H1 (cell line): ENCODE results near the gene CLDND1. TPM values are rescaled to one million over a fixed set of nuclear protein-coding genes. Genes with fewer than 3 reads are reported as not detected.

Experiments
- CTBP2 ChIP-seq: IDR thresholded peaks from 2 replicates; pipeline ENCODE4 v1.7.0; 2011; ENCODE audit warnings: borderline replicate concordance, mild to moderate bottlenecking, moderate library complexity, mixed read lengths, low read length; ENCODE audit not compliant: insufficient read depth, insufficient read length
- FOSL1 ChIP-seq: IDR thresholded peaks from 2 replicates; pipeline ENCODE4 v1.6.1; 2011; ENCODE audit warnings: mild to moderate bottlenecking, low read depth, low read length, moderate library complexity; ENCODE audit not compliant: insufficient read depth
- GABPA ChIP-seq: IDR thresholded peaks from 2 replicates; pipeline ENCODE4 v1.6.1; 2011; ENCODE audit warnings: mild to moderate bottlenecking, low read length, moderate library complexity, borderline replicate concordance; ENCODE audit not compliant: insufficient read depth
- HDAC6 ChIP-seq: IDR thresholded peaks from one replicate; pipeline ENCODE4 v1.7.1; 2012; ENCODE audit warnings: low read depth, mild to moderate bottlenecking, inconsistent platforms, low read length, moderate library complexity
- RFX5 ChIP-seq: IDR thresholded peaks from 2 replicates; pipeline ENCODE4 v1.6.1; 2011; ENCODE audit warnings: low read depth, low read length, improper control_type of control experiment, borderline replicate concordance
- SP2 ChIP-seq: IDR thresholded peaks from 2 replicates; pipeline ENCODE4 v1.6.1; 2012; ENCODE audit warnings: mild to moderate bottlenecking, low read length, inconsistent platforms
- SUZ12 ChIP-seq: fragments of 200-600 bp; sonication (generic); IDR thresholded peaks from 2 replicates; pipeline ENCODE4 v1.6.1; 2012; ENCODE audit warnings: mild to moderate bottlenecking, inconsistent platforms, low read length, moderate library complexity, mixed read lengths
- ZNF274 ChIP-seq: IDR thresholded peaks from 2 replicates; pipeline ENCODE4 v1.7.0; 2012; ENCODE audit warnings: low read length, borderline replicate concordance; ENCODE audit errors: extremely low read depth
- polyA plus RNA-seq, 7 experiments: library from polyadenylated mRNA; depleted of rRNA in 3 of 7; stranded (reverse) in 5 of 7; unstranded in 2 of 7; fragments of >200 nt in 5 of 7; fragments of 200-250 nt in 2 of 7; gene quantifications; 1 replicate in 5 of 7; 2 replicates in 1 of 7; 4 replicates in 1 of 7; pipeline versions ENCODE4 v1.2.1 to v1.2.3, GENCODE V29; 2011 to 2013; ENCODE audit warnings: missing spikeins in 2 of 7, mixed read lengths in 2 of 7
- total RNA-seq: library from RNA; stranded (reverse); fragmentation: NEBNext Ultra II Directional; extraction: Animal tissue kit (Norgen Biotek cat#: 25700); gene quantifications from 2 replicates; pipeline ENCODE4 v1.2.1, GENCODE V29; 2021
- TF ChIP-seq, protein P1 (sequence below): fragments of 300-600 bp; sonication (generic); IDR thresholded peaks from 2 replicates; pipeline ENCODE4 v1.7.1; 2012; ENCODE audit warnings: low read length, moderate library complexity, mild to moderate bottlenecking, inconsistent platforms; ENCODE audit not compliant: insufficient replicate concordance

The CLDND1 gene
- total and polyA plus RNA-seq, 2 of the 8 experiments (the other 6 are each of a cell fraction or from before 2014, with no cell fraction given) = 68.2 to 152 TPM

DNA sequence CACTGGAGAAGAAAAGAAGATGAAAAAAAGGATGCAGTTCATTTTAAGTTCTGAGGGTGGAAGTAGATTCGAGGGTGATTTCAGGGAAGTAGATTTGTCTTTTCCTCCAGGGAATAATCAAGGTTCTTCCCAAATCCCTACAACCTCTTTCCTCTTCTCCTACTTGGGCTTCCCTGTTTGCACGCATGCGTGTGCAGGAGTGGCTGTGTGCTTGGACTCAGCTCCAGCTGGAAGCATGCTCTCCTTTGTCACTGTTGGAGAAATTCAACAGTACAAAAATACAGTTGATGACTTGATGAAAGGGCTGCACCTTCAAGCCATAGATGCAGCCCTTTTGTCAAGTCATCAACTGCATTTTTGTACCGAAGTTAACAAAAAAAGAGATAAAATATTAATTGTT is 21.4 kb downstream of the CLDND1 start (continued):
- no peak for TF ChIP-seq GABPA
- TF ChIP-seq, protein P1, sequence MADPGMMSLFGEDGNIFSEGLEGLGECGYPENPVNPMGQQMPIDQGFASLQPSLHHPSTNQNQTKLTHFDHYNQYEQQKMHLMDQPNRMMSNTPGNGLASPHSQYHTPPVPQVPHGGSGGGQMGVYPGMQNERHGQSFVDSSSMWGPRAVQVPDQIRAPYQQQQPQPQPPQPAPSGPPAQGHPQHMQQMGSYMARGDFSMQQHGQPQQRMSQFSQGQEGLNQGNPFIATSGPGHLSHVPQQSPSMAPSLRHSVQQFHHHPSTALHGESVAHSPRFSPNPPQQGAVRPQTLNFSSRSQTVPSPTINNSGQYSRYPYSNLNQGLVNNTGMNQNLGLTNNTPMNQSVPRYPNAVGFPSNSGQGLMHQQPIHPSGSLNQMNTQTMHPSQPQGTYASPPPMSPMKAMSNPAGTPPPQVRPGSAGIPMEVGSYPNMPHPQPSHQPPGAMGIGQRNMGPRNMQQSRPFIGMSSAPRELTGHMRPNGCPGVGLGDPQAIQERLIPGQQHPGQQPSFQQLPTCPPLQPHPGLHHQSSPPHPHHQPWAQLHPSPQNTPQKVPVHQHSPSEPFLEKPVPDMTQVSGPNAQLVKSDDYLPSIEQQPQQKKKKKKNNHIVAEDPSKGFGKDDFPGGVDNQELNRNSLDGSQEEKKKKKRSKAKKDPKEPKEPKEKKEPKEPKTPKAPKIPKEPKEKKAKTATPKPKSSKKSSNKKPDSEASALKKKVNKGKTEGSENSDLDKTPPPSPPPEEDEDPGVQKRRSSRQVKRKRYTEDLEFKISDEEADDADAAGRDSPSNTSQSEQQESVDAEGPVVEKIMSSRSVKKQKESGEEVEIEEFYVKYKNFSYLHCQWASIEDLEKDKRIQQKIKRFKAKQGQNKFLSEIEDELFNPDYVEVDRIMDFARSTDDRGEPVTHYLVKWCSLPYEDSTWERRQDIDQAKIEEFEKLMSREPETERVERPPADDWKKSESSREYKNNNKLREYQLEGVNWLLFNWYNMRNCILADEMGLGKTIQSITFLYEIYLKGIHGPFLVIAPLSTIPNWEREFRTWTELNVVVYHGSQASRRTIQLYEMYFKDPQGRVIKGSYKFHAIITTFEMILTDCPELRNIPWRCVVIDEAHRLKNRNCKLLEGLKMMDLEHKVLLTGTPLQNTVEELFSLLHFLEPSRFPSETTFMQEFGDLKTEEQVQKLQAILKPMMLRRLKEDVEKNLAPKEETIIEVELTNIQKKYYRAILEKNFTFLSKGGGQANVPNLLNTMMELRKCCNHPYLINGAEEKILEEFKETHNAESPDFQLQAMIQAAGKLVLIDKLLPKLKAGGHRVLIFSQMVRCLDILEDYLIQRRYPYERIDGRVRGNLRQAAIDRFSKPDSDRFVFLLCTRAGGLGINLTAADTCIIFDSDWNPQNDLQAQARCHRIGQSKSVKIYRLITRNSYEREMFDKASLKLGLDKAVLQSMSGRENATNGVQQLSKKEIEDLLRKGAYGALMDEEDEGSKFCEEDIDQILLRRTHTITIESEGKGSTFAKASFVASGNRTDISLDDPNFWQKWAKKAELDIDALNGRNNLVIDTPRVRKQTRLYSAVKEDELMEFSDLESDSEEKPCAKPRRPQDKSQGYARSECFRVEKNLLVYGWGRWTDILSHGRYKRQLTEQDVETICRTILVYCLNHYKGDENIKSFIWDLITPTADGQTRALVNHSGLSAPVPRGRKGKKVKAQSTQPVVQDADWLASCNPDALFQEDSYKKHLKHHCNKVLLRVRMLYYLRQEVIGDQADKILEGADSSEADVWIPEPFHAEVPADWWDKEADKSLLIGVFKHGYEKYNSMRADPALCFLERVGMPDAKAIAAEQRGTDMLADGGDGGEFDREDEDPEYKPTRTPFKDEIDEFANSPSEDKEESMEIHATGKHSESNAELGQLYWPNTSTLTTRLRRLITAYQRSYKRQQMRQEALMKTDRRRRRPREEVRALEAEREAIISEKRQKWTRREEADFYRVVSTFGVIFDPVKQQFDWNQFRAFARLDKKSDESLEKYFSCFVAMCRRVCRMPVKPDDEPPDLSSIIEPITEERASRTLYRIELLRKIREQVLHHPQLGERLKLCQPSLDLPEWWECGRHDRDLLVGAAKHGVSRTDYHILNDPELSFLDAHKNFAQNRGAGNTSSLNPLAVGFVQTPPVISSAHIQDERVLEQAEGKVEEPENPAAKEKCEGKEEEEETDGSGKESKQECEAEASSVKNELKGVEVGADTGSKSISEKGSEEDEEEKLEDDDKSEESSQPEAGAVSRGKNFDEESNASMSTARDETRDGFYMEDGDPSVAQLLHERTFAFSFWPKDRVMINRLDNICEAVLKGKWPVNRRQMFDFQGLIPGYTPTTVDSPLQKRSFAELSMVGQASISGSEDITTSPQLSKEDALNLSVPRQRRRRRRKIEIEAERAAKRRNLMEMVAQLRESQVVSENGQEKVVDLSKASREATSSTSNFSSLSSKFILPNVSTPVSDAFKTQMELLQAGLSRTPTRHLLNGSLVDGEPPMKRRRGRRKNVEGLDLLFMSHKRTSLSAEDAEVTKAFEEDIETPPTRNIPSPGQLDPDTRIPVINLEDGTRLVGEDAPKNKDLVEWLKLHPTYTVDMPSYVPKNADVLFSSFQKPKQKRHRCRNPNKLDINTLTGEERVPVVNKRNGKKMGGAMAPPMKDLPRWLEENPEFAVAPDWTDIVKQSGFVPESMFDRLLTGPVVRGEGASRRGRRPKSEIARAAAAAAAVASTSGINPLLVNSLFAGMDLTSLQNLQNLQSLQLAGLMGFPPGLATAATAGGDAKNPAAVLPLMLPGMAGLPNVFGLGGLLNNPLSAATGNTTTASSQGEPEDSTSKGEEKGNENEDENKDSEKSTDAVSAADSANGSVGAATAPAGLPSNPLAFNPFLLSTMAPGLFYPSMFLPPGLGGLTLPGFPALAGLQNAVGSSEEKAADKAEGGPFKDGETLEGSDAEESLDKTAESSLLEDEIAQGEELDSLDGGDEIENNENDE = no peak
- no peak for TF ChIP-seq FOSL1
- TF ChIP-seq SP2 = no peak
- no peak for TF ChIP-seq ZNF274
- TF ChIP-seq RFX5 = no peak
- TF ChIP-seq SUZ12 = no peak
- TF ChIP-seq HDAC6 = no peak
- no peak for TF ChIP-seq CTBP2
